GM10847 (cell line): ENCODE data around the gene ZNF277.
A peak's percentile ranks its signal among the peaks of the same experiment; 100 is the strongest.

Source experiments
- POLR2A ChIP-seq: IDR thresholded peaks from 2 replicates; pipeline ENCODE4 v1.6.1; 2011; ENCODE audit not compliant: insufficient read length; ENCODE audit errors: extremely low read depth

The ZNF277 gene

GRCh38 chr7:112206238-112206990, at the start of gene ZNF277, which contains the start of gene DOCK4:
TSS of gene ZNF277 (plus strand) at chr7:112206695. CDS start at chr7:112206717, 22 bp downstream.
TSS of gene DOCK4 (minus strand) at chr7:112206399. CDS start at chr7:112206138, 261 bp downstream.
- peak; percentile 9 for TF ChIP-seq POLR2A

GRCh38 chr7:112157072-112157471, 49.4 kb upstream of the ZNF277 start:
- no peak for TF ChIP-seq POLR2A

GRCh38 chr7:112159351-112159750, 47.1 kb upstream of the ZNF277 start:
- no peak for TF ChIP-seq POLR2A

GRCh38 chr7:112160130-112160770, 46.2 kb upstream of the ZNF277 start:
- no peak for TF ChIP-seq POLR2A

GRCh38 chr7:112160771-112161150, 45.7 kb upstream of the ZNF277 start:
- TF ChIP-seq POLR2A = no peak

- TF ChIP-seq POLR2A = no peak
Measured at GRCh38 chr7:112161253-112162141, 45.0 kb upstream of the ZNF277 start.

- no peak for TF ChIP-seq POLR2A
Measured at GRCh38 chr7:112162142-112162766, 44.2 kb upstream of the ZNF277 start.

GRCh38 chr7:112162784-112163506, 43.5 kb upstream of the ZNF277 start:
- TF ChIP-seq POLR2A = no peak

- no peak for TF ChIP-seq POLR2A
Measured at GRCh38 chr7:112167147-112167546, 39.3 kb upstream of the ZNF277 start.

GRCh38 chr7:112168915-112169314, 37.6 kb upstream of the ZNF277 start:
- TF ChIP-seq POLR2A = no peak

- no peak for TF ChIP-seq POLR2A
Measured at GRCh38 chr7:112171673-112172072, 34.8 kb upstream of the ZNF277 start.

GRCh38 chr7:112172870-112173567, 33.5 kb upstream of the ZNF277 start:
- no peak for TF ChIP-seq POLR2A

- TF ChIP-seq POLR2A = no peak
Measured at GRCh38 chr7:112173568-112173905, 33.0 kb upstream of the ZNF277 start.

GRCh38 chr7:112174192-112174591, 32.3 kb upstream of the ZNF277 start:
- no peak for TF ChIP-seq POLR2A
